Left ventricle myocardium inferior (tissue), 1 donor: ENCODE data around the gene GPR15. TPM values are rescaled to one million over a fixed set of nuclear protein-coding genes. Genes with fewer than 3 reads are reported as not detected.

Experiments used
- DNase-seq: peaks from one replicate; pipeline ENCODE4 v3.0.0-alpha.2; 2020
- H3K27ac ChIP-seq: fragments of 200-600 bp; replicated peaks from 2 replicates; pipeline ENCODE4 v1.8.0; 2021
- H3K27me3 ChIP-seq: fragments of 200-600 bp; 2 replicates; pipeline ENCODE4 v1.8.0; 2021; ENCODE audit warnings: low read depth
- H3K36me3 ChIP-seq: fragments of 200-600 bp; 2 replicates; pipeline ENCODE4 v1.8.0; 2021
- H3K4me1 ChIP-seq: fragments of 200-600 bp; 2 replicates; pipeline ENCODE4 v1.8.0; 2021
- H3K4me3 ChIP-seq: fragments of 200-600 bp; 2 replicates; pipeline ENCODE4 v1.8.0; 2021; ENCODE audit warnings: mild to moderate bottlenecking, moderate library complexity
- H3K9me3 ChIP-seq: fragments of 200-600 bp; replicated peaks from 2 replicates; pipeline ENCODE4 v1.8.0; 2021
- intact Hi-C: fragments of 100-400 bp; cut with micrococcal nuclease; formaldehyde crosslinking; loops from one replicate; pipeline ENCODE4 v1.11.0; 2022
- total RNA-seq: library from RNA; stranded (reverse); fragmentation: NEBNext Ultra II Directional; extraction: Animal tissue kit (Norgen Biotek cat#: 25700); gene quantifications from one replicate; pipeline ENCODE4 v1.2.1, GENCODE V29; 2021
- TF ChIP-seq, protein P1 (sequence below): fragments of 200-600 bp; IDR thresholded peaks from 2 replicates; pipeline ENCODE4 v1.8.0; 2021; ENCODE audit warnings: antibody characterized with exemption, mild to moderate bottlenecking, borderline replicate concordance
- donor health status: DM: no; HTN: yes; CAD: no; lungs with severe emphysema.

GPR15 gene
- total RNA-seq, 1 donor from 2014 or later = not detected

DNA sequence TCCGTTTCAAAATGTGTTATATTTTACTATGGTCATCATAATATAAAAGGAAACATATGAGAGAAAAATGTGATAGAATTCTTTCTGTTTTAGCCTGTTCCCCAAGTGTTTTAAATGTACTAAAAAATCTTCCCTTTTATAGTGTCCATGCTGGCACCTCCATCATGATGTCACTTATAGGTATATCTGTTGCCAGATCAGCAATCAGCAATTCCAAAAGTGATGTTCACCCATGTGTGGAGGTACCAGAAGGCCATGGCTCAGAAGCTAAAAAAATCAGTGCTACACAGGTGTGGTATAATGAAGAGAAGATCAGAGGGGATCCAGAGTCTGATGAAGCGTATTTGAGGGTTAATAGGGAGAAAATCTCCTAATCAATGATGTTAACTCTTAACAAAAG, 1.1 kb upstream of the GPR15 start:
- Histone ChIP-seq H3K27ac (no peak overlapping the region), H3K4me3 (no peak overlapping the region), H3K4me1 (no peaks in the 10 kb centered on the region), H3K27me3 (no peaks in the 10 kb centered on the region), H3K36me3 (no peaks in the 10 kb centered on the region), H3K9me3 (no peaks in the 10 kb centered on the region)
- no peak for DNase-seq
- intact Hi-C loops = no loop called here
- TF ChIP-seq, protein P1, sequence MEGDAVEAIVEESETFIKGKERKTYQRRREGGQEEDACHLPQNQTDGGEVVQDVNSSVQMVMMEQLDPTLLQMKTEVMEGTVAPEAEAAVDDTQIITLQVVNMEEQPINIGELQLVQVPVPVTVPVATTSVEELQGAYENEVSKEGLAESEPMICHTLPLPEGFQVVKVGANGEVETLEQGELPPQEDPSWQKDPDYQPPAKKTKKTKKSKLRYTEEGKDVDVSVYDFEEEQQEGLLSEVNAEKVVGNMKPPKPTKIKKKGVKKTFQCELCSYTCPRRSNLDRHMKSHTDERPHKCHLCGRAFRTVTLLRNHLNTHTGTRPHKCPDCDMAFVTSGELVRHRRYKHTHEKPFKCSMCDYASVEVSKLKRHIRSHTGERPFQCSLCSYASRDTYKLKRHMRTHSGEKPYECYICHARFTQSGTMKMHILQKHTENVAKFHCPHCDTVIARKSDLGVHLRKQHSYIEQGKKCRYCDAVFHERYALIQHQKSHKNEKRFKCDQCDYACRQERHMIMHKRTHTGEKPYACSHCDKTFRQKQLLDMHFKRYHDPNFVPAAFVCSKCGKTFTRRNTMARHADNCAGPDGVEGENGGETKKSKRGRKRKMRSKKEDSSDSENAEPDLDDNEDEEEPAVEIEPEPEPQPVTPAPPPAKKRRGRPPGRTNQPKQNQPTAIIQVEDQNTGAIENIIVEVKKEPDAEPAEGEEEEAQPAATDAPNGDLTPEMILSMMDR = no peak

DNA sequence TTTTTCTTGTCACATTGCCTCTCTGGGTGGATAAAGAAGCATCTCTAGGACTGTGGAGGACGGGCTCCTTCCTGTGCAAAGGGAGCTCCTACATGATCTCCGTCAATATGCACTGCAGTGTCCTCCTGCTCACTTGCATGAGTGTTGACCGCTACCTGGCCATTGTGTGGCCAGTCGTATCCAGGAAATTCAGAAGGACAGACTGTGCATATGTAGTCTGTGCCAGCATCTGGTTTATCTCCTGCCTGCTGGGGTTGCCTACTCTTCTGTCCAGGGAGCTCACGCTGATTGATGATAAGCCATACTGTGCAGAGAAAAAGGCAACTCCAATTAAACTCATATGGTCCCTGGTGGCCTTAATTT, 478 bp downstream of the GPR15 start:
- Histone ChIP-seq H3K4me3 (no peak overlapping the region), H3K4me1 (no peaks in the 10 kb centered on the region), H3K36me3 (no peaks in the 10 kb centered on the region), H3K27me3 (no peaks in the 10 kb centered on the region), H3K9me3 (no peaks in the 10 kb centered on the region), H3K27ac (no peak overlapping the region)
- intact Hi-C loops = no loop called here
- no peak for DNase-seq
- TF ChIP-seq, protein P1 = no peak

DNA sequence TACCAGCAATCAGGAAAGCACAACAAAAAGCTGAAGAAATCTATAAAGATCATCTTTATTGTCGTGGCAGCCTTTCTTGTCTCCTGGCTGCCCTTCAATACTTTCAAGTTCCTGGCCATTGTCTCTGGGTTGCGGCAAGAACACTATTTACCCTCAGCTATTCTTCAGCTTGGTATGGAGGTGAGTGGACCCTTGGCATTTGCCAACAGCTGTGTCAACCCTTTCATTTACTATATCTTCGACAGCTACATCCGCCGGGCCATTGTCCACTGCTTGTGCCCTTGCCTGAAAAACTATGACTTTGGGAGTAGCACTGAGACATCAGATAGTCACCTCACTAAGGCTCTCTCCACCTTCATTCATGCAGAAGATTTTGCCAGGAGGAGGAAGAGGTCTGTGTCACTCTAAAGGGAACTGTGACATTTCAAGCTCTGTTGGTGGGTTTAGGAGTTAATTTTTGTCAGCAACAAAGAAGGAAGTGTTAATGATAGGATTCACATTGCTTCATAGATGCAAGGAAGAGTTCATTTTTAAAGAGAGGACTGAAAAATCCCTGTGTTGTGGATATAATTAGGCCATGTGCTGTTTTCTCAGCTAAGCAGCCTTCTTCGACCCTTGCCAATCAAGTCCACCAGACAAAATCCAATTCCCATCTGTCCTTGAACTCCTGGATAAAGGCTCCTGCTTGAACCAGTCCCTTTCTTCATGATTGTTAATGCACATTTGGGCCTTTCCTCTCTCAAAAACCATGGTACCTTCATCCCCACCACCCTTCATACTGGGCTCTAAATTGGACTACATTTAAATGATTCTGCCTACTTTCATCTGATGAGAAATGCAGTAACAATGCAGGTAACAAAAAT, 1.2 kb downstream of the GPR15 start:
- DNase-seq = no peak
- Histone ChIP-seq H3K9me3 (no peaks in the 10 kb centered on the region), H3K4me3 (no peak overlapping the region), H3K4me1 (no peaks in the 10 kb centered on the region), H3K27ac (no peak overlapping the region), H3K27me3 (no peaks in the 10 kb centered on the region), H3K36me3 (no peaks in the 10 kb centered on the region)
- intact Hi-C loops = no loop called here
- TF ChIP-seq, protein P1 = no peak

DNA sequence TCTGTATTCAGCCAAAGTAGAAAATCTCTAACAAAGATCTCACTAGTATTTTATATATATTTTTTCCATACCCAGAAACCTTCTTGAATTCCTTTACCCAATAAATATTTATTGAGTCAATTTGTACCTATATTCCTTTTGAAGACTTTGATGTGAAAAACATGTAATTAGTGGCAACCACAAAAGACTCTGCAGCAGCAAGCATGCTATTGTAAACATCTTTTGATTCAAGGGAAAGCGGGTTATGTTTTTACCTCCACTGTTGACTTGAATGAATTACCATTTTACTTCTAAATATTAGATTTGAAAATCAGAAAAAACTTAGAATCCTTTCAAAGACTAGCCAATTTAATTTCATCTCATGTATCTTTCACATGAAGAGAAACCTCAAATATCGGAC, 2.4 kb downstream of the GPR15 start:
- TF ChIP-seq, protein P1 = no peak
- Histone ChIP-seq H3K4me3 (no peak overlapping the region), H3K27me3 (no peaks in the 10 kb centered on the region), H3K27ac (no peak overlapping the region), H3K36me3 (no peaks in the 10 kb centered on the region), H3K9me3 (no peaks in the 10 kb centered on the region), H3K4me1 (no peaks in the 10 kb centered on the region)
- intact Hi-C loops = no loop called here
- DNase-seq = no peak

DNA sequence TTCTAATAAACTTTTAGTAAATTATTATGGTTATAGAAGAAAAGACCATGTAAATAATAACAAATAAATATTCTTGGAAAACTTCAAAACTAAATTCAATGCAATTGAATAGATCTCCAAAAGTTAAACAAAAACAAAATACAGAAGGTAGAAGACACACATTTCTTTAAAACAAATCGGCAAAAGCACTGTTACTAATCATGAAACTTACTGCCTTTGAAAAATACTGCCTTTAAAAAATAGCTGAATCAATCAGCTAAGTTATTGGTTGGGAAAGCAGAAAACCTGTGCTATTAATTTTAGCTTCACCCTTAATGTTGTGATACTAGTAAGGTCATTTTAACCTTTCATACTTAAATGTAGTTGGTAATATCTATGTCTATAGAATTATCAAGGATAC, 3.0 kb downstream of the GPR15 start:
- Histone ChIP-seq H3K9me3 (no peaks in the 10 kb centered on the region), H3K4me1 (no peaks in the 10 kb centered on the region), H3K4me3 (no peak overlapping the region), H3K27me3 (no peaks in the 10 kb centered on the region), H3K27ac (no peak overlapping the region), H3K36me3 (no peaks in the 10 kb centered on the region)
- no peak for DNase-seq
- intact Hi-C loops = no loop called here
- TF ChIP-seq, protein P1 = no peak
